GM12875 (cell line): ENCODE measurements around the gene ABCA8.
"Not testable (repeated sequence)": the region's sequence is repeated elsewhere in the genome, so short reads cannot be mapped to it uniquely, and the experiment has no call there.

ENCODE experiments used
- H3K4me3 ChIP-seq: one replicate; pipeline ENCODE4 v1.5.1; 2011; ENCODE audit warnings: low read depth, low read length, control low read depth
- TF ChIP-seq, protein P1 (sequence below): IDR thresholded peaks from 2 replicates; pipeline ENCODE4 v1.5.1; 2011; ENCODE audit warnings: low read depth, mild to moderate bottlenecking, control low read depth, inconsistent platforms, low read length, moderate library complexity, borderline replicate concordance; ENCODE audit not compliant: insufficient read depth

The ABCA8 gene

DNA sequence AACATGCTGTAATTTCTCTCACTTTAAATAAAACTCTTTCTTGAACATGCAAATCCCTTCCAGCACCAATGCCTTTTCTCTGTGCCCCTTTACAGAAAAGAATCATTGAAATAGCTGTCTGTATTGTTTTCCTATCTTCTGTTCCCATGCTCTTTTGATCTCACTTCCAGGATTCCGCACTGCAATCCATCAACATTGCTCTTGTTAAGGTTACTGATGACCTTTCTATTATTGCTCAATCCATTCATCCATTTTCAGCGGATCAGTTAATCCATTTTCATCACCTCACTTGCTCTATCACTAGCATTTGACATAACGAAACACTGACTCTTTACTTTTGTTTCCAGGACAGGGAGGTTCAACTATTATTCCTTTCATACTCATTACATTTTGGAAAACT lies 130.5 kb downstream of the ABCA8 start:
- TF ChIP-seq, protein P1, sequence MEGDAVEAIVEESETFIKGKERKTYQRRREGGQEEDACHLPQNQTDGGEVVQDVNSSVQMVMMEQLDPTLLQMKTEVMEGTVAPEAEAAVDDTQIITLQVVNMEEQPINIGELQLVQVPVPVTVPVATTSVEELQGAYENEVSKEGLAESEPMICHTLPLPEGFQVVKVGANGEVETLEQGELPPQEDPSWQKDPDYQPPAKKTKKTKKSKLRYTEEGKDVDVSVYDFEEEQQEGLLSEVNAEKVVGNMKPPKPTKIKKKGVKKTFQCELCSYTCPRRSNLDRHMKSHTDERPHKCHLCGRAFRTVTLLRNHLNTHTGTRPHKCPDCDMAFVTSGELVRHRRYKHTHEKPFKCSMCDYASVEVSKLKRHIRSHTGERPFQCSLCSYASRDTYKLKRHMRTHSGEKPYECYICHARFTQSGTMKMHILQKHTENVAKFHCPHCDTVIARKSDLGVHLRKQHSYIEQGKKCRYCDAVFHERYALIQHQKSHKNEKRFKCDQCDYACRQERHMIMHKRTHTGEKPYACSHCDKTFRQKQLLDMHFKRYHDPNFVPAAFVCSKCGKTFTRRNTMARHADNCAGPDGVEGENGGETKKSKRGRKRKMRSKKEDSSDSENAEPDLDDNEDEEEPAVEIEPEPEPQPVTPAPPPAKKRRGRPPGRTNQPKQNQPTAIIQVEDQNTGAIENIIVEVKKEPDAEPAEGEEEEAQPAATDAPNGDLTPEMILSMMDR: no peak

DNA sequence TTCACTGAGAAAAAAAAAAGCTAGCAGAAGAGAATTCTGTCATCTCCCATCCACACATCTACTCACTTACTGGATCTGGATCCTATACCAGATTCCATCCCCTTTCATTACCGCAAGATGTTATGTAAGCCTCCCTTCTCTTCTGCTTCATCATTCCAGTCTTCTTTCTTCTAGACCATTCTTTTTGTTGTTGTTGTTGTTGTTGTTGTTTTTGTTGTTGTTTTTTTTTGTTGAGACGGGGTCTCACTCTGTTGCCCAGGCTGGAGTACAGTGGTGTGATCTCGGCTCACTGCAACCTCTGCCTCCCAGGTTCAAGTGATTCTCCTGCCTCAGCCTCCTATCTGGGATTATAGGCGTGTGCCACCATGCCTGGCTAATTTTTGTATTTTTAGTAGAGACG lies 131.0 kb downstream of the ABCA8 start:
- not testable (repeated sequence) for H3K4me3 ChIP-seq

More for the DNA sequence above, 130.5 kb downstream of the ABCA8 start:
- H3K4me3 ChIP-seq: no peak overlapping the region

DNA sequence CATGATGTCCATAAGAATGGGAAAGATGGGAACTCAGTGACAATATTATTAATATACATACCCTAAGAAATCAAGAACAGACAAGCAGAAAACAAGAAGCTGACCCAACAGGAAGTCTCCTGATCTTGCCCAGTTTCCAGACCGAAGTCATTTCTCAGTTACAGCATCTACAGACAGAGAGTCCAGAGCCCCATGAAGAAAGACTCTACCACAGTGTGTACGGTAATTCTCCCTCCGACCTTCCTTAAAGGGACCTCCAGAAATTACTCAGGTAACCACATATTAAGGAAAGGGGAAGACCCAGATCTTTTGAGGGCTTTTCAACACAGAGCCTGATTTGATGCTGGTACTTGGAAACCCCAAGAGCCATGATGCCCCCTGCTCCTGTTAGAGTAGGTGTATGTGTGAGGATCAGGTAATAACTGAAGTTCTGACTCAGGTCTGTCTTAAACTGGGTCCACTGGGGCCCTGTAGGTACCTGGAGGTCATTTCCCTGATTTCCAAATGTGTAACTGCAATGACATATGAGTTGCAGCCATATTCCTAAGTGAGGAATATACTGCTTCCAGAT lies 132.4 kb downstream of the ABCA8 start:
- H3K4me3 ChIP-seq: no peak overlapping the region
- TF ChIP-seq, protein P1: no peak

DNA sequence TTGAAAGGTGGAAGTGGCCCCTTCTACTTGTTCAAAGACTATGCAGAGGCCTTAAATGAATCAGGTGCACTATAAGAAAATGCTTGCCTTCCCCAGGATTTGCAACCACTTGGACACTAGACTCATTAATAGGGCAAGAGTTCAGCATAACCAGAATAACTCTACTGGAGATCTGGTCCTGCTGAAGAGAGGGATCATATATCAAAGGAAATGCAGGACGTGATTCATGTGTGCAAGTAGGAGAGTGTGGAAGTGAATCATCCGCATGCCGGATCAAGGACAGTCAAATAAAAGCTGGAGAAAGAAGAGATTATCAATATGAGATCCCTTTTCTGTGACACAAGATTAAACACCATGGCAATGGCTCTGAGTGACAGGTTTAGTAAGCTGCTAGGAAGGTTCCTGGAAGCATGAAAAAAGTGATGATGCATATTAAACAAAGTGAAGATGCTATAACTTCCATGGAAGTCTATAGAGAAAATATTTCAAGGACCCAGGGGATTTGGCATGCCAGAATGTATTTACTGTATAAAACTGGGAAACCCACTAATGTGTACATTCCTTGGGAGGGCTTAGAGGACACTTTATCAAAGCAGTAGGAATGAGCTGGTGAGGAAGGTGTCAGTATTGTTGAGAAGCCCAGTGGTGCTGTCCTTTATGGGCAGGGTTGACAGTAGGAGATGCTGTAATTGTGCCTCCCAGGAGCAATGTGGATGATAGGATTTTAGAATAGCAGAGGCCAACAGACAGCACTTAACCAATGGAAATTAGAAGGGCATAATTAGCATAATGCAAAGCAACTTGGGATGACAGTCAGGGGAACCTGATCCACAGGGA lies 133.1 kb downstream of the ABCA8 start:
- TF ChIP-seq, protein P1: no peak
- no peak overlapping the region for H3K4me3 ChIP-seq

DNA sequence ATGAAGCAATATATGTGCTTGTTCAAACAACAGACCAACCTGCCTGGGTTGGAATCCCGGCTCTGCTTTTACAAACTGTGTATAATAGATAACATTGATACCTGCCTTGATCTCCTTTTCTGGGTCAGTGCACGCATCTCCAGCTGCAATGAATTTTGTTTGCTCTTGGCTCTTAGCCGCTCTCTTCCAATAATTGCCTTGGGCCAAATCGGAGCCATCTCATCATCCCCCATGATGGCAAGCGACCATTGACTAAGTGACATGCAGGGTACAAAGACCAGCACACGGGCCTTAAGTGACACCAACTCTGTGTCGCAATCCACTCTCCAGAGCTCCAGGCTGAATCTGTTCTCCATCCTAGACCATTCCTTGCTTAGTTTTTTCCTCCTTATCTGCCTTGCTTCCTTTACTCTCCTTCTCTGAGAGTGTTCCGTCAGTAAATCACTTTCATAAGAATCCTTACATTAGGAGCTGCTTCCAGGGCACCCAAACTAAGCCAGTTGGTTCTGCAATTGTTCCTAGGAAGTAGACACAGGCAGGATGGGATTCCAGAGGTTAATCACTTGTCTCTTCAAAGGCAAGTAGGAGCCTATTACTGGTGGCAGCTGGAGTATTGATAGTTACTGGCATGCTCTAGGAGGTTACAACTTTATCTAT lies 134.2 kb downstream of the ABCA8 start:
- TF ChIP-seq, protein P1: no peak
- H3K4me3 ChIP-seq: no peak overlapping the region

DNA sequence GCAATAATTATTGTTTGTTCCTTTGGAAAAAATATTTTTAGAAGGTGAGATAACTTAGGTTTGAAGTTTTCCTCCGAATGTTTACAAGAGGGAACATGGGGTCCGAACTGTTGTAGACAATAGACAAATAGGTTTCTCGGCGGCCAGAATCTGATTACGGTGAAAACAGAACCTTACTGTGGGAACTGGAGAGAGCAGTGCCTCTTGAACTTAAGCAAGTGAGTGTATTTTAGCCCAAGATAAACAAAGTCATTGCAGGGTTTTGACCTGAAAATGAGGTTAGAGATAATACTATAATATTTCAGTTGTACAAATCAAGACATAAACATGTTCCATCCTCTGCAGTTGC lies 134.7 kb downstream of the ABCA8 start:
- no peak overlapping the region for H3K4me3 ChIP-seq
- TF ChIP-seq, protein P1: no peak

DNA sequence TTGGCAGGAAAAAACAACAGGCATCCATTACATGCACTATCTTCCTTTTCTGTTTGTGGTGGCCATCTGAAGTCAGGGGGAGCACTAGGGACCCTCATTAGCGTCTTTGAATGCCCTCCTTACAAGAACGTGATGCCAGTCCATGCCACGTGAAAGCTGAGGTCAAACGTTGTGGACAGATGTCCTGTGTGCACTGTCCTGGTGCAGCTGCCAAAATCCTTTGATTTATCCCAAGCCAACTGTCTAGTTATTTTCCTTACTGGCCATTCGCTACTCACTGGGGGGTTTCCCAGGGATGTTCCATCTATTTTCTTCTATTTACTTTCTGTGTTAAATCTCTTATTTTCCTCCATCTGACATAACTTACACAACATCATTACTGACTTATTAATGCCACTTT lies 135.7 kb downstream of the ABCA8 start:
- TF ChIP-seq, protein P1: no peak

More for the DNA sequence above, 135.7 kb downstream of the ABCA8 start:
- no peak overlapping the region for H3K4me3 ChIP-seq
